ENCODE data around the gene FRY.
"Not testable (repeated sequence)": the region's sequence is repeated elsewhere in the genome, so short reads cannot be mapped to it uniquely, and the experiment has no call there.

FRY gene

GRCh38 chr13:32047088-32047487, 15.5 kb downstream of the FRY start:
- DNase-seq (ENCODE audit: insufficient read length, low spot score) (no peak), FAIRE-seq (no peak)
- TF ChIP-seq POLR2AphosphoS5 (IDR thresholded peaks at IDR 0.05; ENCODE audit: low read depth, low read length) = no peak
- TF ChIP-seq POLR2A (IDR thresholded peaks at IDR 0.05; ENCODE audit: low read depth, low read length) = no peak
- no peak for TF ChIP-seq TAF1 (IDR thresholded peaks at IDR 0.05; ENCODE audit: low read depth, low read length)
- TF ChIP-seq POU2F2 (IDR thresholded peaks at IDR 0.05; ENCODE audit: low read depth, low read length) = no peak
- no peak for TF ChIP-seq SPI1 (IDR thresholded peaks at IDR 0.05; ENCODE audit: low read depth, low read length)
- no peak for TF ChIP-seq PAX5 (IDR thresholded peaks at IDR 0.05; ENCODE audit: insufficient read depth, low read length, severe bottlenecking)

- TF ChIP-seq POLR2A (IDR thresholded peaks at IDR 0.05; ENCODE audit: low read depth, low read length) = no peak
- TF ChIP-seq SPI1 (IDR thresholded peaks at IDR 0.05; ENCODE audit: low read depth, low read length) = peak; percentile 92
- FAIRE-seq = peak; percentile 71
- DNase-seq (ENCODE audit: insufficient read length, low spot score) = no peak
These were observed 16.2 kb downstream of the FRY start for GRCh38 chr13:32047793-32048192.

GRCh38 chr13:32048816-32049215, 17.2 kb downstream of the FRY start:
- no peak for FAIRE-seq
- no peak for DNase-seq (ENCODE audit: insufficient read length, low spot score)

GRCh38 chr13:32051156-32051555, 19.6 kb downstream of the FRY start:
- FAIRE-seq (no peak), DNase-seq (ENCODE audit: insufficient read length, low spot score) (no peak)
- TF ChIP-seq POLR2A (IDR thresholded peaks at IDR 0.05; ENCODE audit: low read depth, low read length) (no peak), TAF1 (IDR thresholded peaks at IDR 0.05; ENCODE audit: low read depth, low read length) (no peak), POLR2AphosphoS5 (IDR thresholded peaks at IDR 0.05; ENCODE audit: low read depth, low read length) (no peak), POU2F2 (IDR thresholded peaks at IDR 0.05; ENCODE audit: low read depth, low read length) (no peak), SPI1 (IDR thresholded peaks at IDR 0.05; ENCODE audit: low read depth, low read length) (no peak), PAX5 (IDR thresholded peaks at IDR 0.05; ENCODE audit: insufficient read depth, low read length, severe bottlenecking) (no peak)

More at GRCh38 chr13:32048816-32049215, 17.2 kb downstream of the FRY start:
- no peak for TF ChIP-seq PAX5 (IDR thresholded peaks at IDR 0.05; ENCODE audit: insufficient read depth, low read length, severe bottlenecking)
- TF ChIP-seq SPI1 (IDR thresholded peaks at IDR 0.05; ENCODE audit: low read depth, low read length) = no peak
- no peak for TF ChIP-seq TAF1 (IDR thresholded peaks at IDR 0.05; ENCODE audit: low read depth, low read length)
- TF ChIP-seq POLR2A (IDR thresholded peaks at IDR 0.05; ENCODE audit: low read depth, low read length) = no peak
- TF ChIP-seq POU2F2 (IDR thresholded peaks at IDR 0.05; ENCODE audit: low read depth, low read length) = no peak
- TF ChIP-seq POLR2AphosphoS5 (IDR thresholded peaks at IDR 0.05; ENCODE audit: low read depth, low read length) = no peak

GRCh38 chr13:32056316-32056715, 24.7 kb downstream of the FRY start:
- DNase-seq (ENCODE audit: insufficient read length, low spot score) (no peak), FAIRE-seq (no peak)
- TF ChIP-seq PAX5 (IDR thresholded peaks at IDR 0.05; ENCODE audit: insufficient read depth, low read length, severe bottlenecking) = no peak
- no peak for TF ChIP-seq POU2F2 (IDR thresholded peaks at IDR 0.05; ENCODE audit: low read depth, low read length)
- TF ChIP-seq POLR2AphosphoS5 (IDR thresholded peaks at IDR 0.05; ENCODE audit: low read depth, low read length) = no peak
- TF ChIP-seq SPI1 (IDR thresholded peaks at IDR 0.05; ENCODE audit: low read depth, low read length) = no peak
- TF ChIP-seq TAF1 (IDR thresholded peaks at IDR 0.05; ENCODE audit: low read depth, low read length) = no peak
- no peak for TF ChIP-seq POLR2A (IDR thresholded peaks at IDR 0.05; ENCODE audit: low read depth, low read length)

GRCh38 chr13:32057325-32057724, 25.8 kb downstream of the FRY start:
- not testable (repeated sequence) for DNase-seq (ENCODE audit: insufficient read length, low spot score)

GRCh38 chr13:32059511-32059984, 28.0 kb downstream of the FRY start:
- TF ChIP-seq PAX5 (IDR thresholded peaks at IDR 0.05; ENCODE audit: insufficient read depth, low read length, severe bottlenecking) (no peak), POLR2A (IDR thresholded peaks at IDR 0.05; ENCODE audit: low read depth, low read length) (no peak), POU2F2 (IDR thresholded peaks at IDR 0.05; ENCODE audit: low read depth, low read length) (no peak), SPI1 (IDR thresholded peaks at IDR 0.05; ENCODE audit: low read depth, low read length) (no peak), POLR2AphosphoS5 (IDR thresholded peaks at IDR 0.05; ENCODE audit: low read depth, low read length) (no peak), TAF1 (IDR thresholded peaks at IDR 0.05; ENCODE audit: low read depth, low read length) (no peak)
- no peak for FAIRE-seq
- no peak for DNase-seq (ENCODE audit: insufficient read length, low spot score)

More at GRCh38 chr13:32057325-32057724, 25.8 kb downstream of the FRY start:
- not testable (repeated sequence) for FAIRE-seq

- no peak for DNase-seq (ENCODE audit: insufficient read length, low spot score)
These were observed 28.9 kb downstream of the FRY start for GRCh38 chr13:32060401-32060878.

GRCh38 chr13:32063619-32064233, 32.2 kb downstream of the FRY start:
- DNase-seq (ENCODE audit: insufficient read length, low spot score) (no peak), FAIRE-seq (no peak)
- no peak for TF ChIP-seq SPI1 (IDR thresholded peaks at IDR 0.05; ENCODE audit: low read depth, low read length)
- TF ChIP-seq POLR2AphosphoS5 (IDR thresholded peaks at IDR 0.05; ENCODE audit: low read depth, low read length) = no peak
- TF ChIP-seq PAX5 (IDR thresholded peaks at IDR 0.05; ENCODE audit: insufficient read depth, low read length, severe bottlenecking) = no peak
- no peak for TF ChIP-seq POLR2A (IDR thresholded peaks at IDR 0.05; ENCODE audit: low read depth, low read length)
- no peak for TF ChIP-seq TAF1 (IDR thresholded peaks at IDR 0.05; ENCODE audit: low read depth, low read length)
- no peak for TF ChIP-seq POU2F2 (IDR thresholded peaks at IDR 0.05; ENCODE audit: low read depth, low read length)

More at GRCh38 chr13:32060401-32060878, 28.9 kb downstream of the FRY start:
- TF ChIP-seq SPI1 (IDR thresholded peaks at IDR 0.05; ENCODE audit: low read depth, low read length) (no peak), TAF1 (IDR thresholded peaks at IDR 0.05; ENCODE audit: low read depth, low read length) (no peak), POLR2AphosphoS5 (IDR thresholded peaks at IDR 0.05; ENCODE audit: low read depth, low read length) (no peak), POU2F2 (IDR thresholded peaks at IDR 0.05; ENCODE audit: low read depth, low read length) (no peak), PAX5 (IDR thresholded peaks at IDR 0.05; ENCODE audit: insufficient read depth, low read length, severe bottlenecking) (no peak), POLR2A (IDR thresholded peaks at IDR 0.05; ENCODE audit: low read depth, low read length) (no peak)
- FAIRE-seq = peak; percentile 38

Data from GM12891 (cell line).